GM23338 (cell line): ENCODE data around the gene TENT4A. TPM values are rescaled to one million over a fixed set of nuclear protein-coding genes. Genes with fewer than 3 reads are reported as not detected.

Source experiments
- ATAC-seq: fragments of 200-7000 bp; cut with Tn5 transposase; 3 replicates; pipeline ENCODE4 v1.9.1; 2020
- DNase-seq: peaks from one replicate; pipeline ENCODE4 v3.0.0-alpha.2; 2015; ENCODE audit warnings: low spot score
- H2AFZ ChIP-seq: fragments of 200-600 bp; sonication (generic); 2 replicates; pipeline ENCODE4 v1.8.0; 2016; ENCODE audit warnings: antibody characterized with exemption, mild to moderate bottlenecking, moderate library complexity
- H3F3A ChIP-seq: fragments of 200-600 bp; sonication (generic); replicated peaks from 2 replicates; pipeline ENCODE4 v1.8.0; 2017; ENCODE audit warnings: antibody characterized with exemption, mixed run types, low read depth
- H3K27ac ChIP-seq: fragments of 200-600 bp; sonication (generic); 2 replicates; pipeline ENCODE4 v1.6.1; 2016; ENCODE audit warnings: low read depth
- H3K27me3 ChIP-seq: fragments of 200-600 bp; sonication (generic); 2 replicates; pipeline ENCODE4 v1.8.0; 2016; ENCODE audit warnings: mild to moderate bottlenecking, mixed run types, moderate library complexity; ENCODE audit not compliant: insufficient read depth
- H3K36me3 ChIP-seq: fragments of 200-600 bp; sonication (generic); 2 replicates; pipeline ENCODE4 v1.8.0; 2016; ENCODE audit warnings: mild to moderate bottlenecking; ENCODE audit not compliant: insufficient read depth
- H3K4me1 ChIP-seq: fragments of 200-600 bp; sonication (generic); 2 replicates; pipeline ENCODE4 v1.8.0; 2016; ENCODE audit warnings: mild to moderate bottlenecking, moderate library complexity; ENCODE audit not compliant: insufficient read depth
- H3K4me2 ChIP-seq: fragments of 200-600 bp; sonication (generic); 2 replicates; pipeline ENCODE4 v1.7.1; 2017; ENCODE audit warnings: mixed run types
- H3K4me3 ChIP-seq: fragments of 200-600 bp; sonication (generic); 2 replicates; pipeline ENCODE4 v1.6.1; 2016; ENCODE audit warnings: mixed run types
- H3K79me2 ChIP-seq: fragments of 200-600 bp; sonication (generic); replicated peaks from 2 replicates; pipeline ENCODE4 v1.8.0; 2017; ENCODE audit warnings: mild to moderate bottlenecking; ENCODE audit not compliant: insufficient read depth
- H3K9me2 ChIP-seq: fragments of 200-600 bp; sonication (generic); 2 replicates; pipeline ENCODE4 v1.8.0; 2017; ENCODE audit not compliant: insufficient read depth
- H4K20me1 ChIP-seq: fragments of 200-600 bp; sonication (generic); replicated peaks from 2 replicates; pipeline ENCODE4 v1.8.0; 2017; ENCODE audit warnings: mild to moderate bottlenecking; ENCODE audit not compliant: insufficient read depth
- H3K27ac Mint-ChIP-seq: 2 replicates; pipeline ENCODE4 v1.8.0; 2020; ENCODE audit warnings: inconsistent platforms, mild to moderate bottlenecking, moderate library complexity, mixed read lengths
- H3K27me3 Mint-ChIP-seq: 3 replicates; pipeline ENCODE4 v1.8.0; 2022; ENCODE audit warnings: low read depth, mild to moderate bottlenecking, moderate library complexity, mixed read lengths, inconsistent platforms; ENCODE audit not compliant: insufficient read depth, poor library complexity
- H3K36me3 Mint-ChIP-seq: 3 replicates; pipeline ENCODE4 v1.8.0; 2021; ENCODE audit warnings: low read depth, mild to moderate bottlenecking, inconsistent platforms, moderate library complexity, mixed read lengths
- H3K4me1 Mint-ChIP-seq: 3 replicates; pipeline ENCODE4 v1.8.0; 2020; ENCODE audit warnings: mild to moderate bottlenecking, inconsistent platforms, mixed read lengths
- H3K4me3 Mint-ChIP-seq: 3 replicates; pipeline ENCODE4 v1.8.0; 2021; ENCODE audit warnings: moderate library complexity, mild to moderate bottlenecking, inconsistent platforms, mixed read lengths
- H3K9me3 Mint-ChIP-seq: 3 replicates; pipeline ENCODE4 v1.8.0; 2020; ENCODE audit warnings: moderate library complexity, mild to moderate bottlenecking, inconsistent platforms, mixed read lengths
- CREB1 ChIP-seq: fragments of 250-450 bp; sonication (Bioruptor Pico); IDR thresholded peaks from 2 replicates; pipeline ENCODE4 v1.5.0; 2020; ENCODE audit warnings: low read depth, mild to moderate bottlenecking, moderate library complexity
- EZH2 ChIP-seq: fragments of 200-600 bp; sonication (generic); IDR thresholded peaks from one replicate; pipeline ENCODE4 v1.8.0; 2017; ENCODE audit warnings: antibody characterized with exemption, mild to moderate bottlenecking, low read depth; ENCODE audit not compliant: unreplicated experiment
- EZH2phosphoT487 ChIP-seq: fragments of 200-600 bp; sonication (generic); IDR thresholded peaks from one replicate; pipeline ENCODE4 v1.8.1; 2018; ENCODE audit warnings: antibody characterized with exemption; ENCODE audit not compliant: unreplicated experiment
- NANOG ChIP-seq: IDR thresholded peaks from 2 replicates; pipeline ENCODE4 v1.6.1; 2016; ENCODE audit warnings: antibody characterized with exemption, borderline replicate concordance
- STAT1 ChIP-seq: IDR thresholded peaks from one replicate; pipeline ENCODE4 v1.6.1; 2016; ENCODE audit warnings: antibody characterized with exemption; ENCODE audit not compliant: unreplicated experiment
- ZNF114 ChIP-seq: fragments of 250-450 bp; sonication (Bioruptor Pico); IDR thresholded peaks from 2 replicates; pipeline ENCODE4 v1.5.0; 2020; ENCODE audit warnings: mild to moderate bottlenecking, moderate library complexity
- ZNF331 ChIP-seq: fragments of 250-450 bp; sonication (Bioruptor Pico); IDR thresholded peaks from 2 replicates; pipeline ENCODE4 v1.5.0; 2020; ENCODE audit warnings: low read depth, mild to moderate bottlenecking, moderate library complexity
- polyA plus RNA-seq: library from polyadenylated mRNA; unstranded; fragments of >200 nt; fragmentation: Nextera tagmentation; extraction: Ambion mirVana; gene quantifications from 2 replicates; pipeline ENCODE4 v1.2.1, GENCODE V29; 2016
- total RNA-seq: library from RNA; depleted of rRNA; stranded (reverse); fragments of >200 nt; shearing (Covaris generic); gene quantifications from 2 replicates; pipeline ENCODE4 v1.2.3, GENCODE V29; 2014
- TF ChIP-seq, protein P1 (sequence below): IDR thresholded peaks from 2 replicates; pipeline ENCODE4 v1.6.1; 2016; ENCODE audit warnings: antibody characterized with exemption
- TF ChIP-seq, protein P2 (sequence below): fragments of 250-450 bp; sonication (Bioruptor Pico); IDR thresholded peaks from 2 replicates; pipeline ENCODE4 v1.5.0; 2020; ENCODE audit warnings: mild to moderate bottlenecking, moderate library complexity
- TF ChIP-seq, protein P3 (sequence below), 2 experiments: fragments of 200-600 bp in 1 of 2; sonication (generic) in 1 of 2; conservative IDR thresholded peaks; 2 replicates each; pipeline versions ENCODE4 v1.5.1 to v1.6.1; 2016 to 2017; ENCODE audit warnings: antibody characterized with exemption in 2 of 2, low read depth in 2 of 2, mild to moderate bottlenecking in 2 of 2, moderate library complexity in 1 of 2

The TENT4A gene
- total and polyA plus RNA-seq, 2 experiments from 2014 or later = 5.3 to 24.0 TPM

DNA sequence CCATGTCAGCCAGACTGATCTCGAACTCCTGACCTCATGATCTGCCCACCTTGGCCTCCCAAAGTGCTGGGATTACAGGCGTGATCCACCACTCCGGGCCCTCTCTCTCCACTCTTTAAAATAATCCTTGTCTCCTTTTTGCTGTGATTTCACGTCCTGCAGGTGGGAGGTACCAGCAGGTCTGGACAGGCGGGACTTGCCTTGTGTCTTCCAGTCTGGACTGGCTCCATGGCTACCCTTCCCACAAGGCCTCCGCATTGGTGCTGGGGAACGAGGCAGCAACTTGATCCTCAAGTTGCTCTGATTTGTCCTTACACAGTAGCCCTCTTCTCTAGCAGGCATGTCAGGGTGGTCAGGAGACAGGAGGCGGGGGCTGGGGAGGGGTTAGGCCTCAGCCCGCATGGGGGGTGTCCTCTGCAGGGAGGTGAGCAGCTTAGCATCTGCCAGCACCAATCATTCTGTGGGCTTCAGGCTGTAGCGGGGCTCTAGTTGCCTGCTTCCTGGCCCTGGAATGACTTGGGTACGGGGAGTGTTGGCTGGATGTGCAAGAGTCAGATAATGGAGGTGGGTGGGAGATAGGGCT is 54.3 kb downstream of the TENT4A start:
- H3K27me3 Mint-ChIP-seq = peaks cover 3% of the 10 kb centered on the region
- DNase-seq (no peak), ATAC-seq (no peak)
- H3K9me3 Mint-ChIP-seq = no peaks in the 10 kb centered on the region
- Histone ChIP-seq H3K4me1 (peaks cover 3% of the 10 kb centered on the region; the same call in 1 of the 2 replicates), H3K79me2 (no peaks in the 10 kb centered on the region), H3K4me2 (no peak overlapping the region), H3K27ac (no peak overlapping the region), H3K4me3 (no peak overlapping the region), H3F3A (no peaks in the 10 kb centered on the region), H3K27me3 (no peaks in the 10 kb centered on the region), H2AFZ (no peak overlapping the region), H3K36me3 (no peaks in the 10 kb centered on the region; the same call in 1 of the 2 replicates), H3K9me2 (no peaks in the 10 kb centered on the region), H4K20me1 (no peaks in the 10 kb centered on the region)
- no peak overlapping the region for H3K4me3 Mint-ChIP-seq
- peaks cover 7% of the 10 kb centered on the region for H3K4me1 Mint-ChIP-seq
- no peak overlapping the region for H3K27ac Mint-ChIP-seq
- TF ChIP-seq NANOG (no peak), STAT1 (no peak), EZH2 (no peak), ZNF331 (no peak), ZNF114 (no peak), CREB1 (CRISPR knock-in tag) (no peak), EZH2phosphoT487 (no peak)
- TF ChIP-seq, protein P1, sequence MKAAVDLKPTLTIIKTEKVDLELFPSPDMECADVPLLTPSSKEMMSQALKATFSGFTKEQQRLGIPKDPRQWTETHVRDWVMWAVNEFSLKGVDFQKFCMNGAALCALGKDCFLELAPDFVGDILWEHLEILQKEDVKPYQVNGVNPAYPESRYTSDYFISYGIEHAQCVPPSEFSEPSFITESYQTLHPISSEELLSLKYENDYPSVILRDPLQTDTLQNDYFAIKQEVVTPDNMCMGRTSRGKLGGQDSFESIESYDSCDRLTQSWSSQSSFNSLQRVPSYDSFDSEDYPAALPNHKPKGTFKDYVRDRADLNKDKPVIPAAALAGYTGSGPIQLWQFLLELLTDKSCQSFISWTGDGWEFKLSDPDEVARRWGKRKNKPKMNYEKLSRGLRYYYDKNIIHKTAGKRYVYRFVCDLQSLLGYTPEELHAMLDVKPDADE = no peak
- TF ChIP-seq, protein P2, sequence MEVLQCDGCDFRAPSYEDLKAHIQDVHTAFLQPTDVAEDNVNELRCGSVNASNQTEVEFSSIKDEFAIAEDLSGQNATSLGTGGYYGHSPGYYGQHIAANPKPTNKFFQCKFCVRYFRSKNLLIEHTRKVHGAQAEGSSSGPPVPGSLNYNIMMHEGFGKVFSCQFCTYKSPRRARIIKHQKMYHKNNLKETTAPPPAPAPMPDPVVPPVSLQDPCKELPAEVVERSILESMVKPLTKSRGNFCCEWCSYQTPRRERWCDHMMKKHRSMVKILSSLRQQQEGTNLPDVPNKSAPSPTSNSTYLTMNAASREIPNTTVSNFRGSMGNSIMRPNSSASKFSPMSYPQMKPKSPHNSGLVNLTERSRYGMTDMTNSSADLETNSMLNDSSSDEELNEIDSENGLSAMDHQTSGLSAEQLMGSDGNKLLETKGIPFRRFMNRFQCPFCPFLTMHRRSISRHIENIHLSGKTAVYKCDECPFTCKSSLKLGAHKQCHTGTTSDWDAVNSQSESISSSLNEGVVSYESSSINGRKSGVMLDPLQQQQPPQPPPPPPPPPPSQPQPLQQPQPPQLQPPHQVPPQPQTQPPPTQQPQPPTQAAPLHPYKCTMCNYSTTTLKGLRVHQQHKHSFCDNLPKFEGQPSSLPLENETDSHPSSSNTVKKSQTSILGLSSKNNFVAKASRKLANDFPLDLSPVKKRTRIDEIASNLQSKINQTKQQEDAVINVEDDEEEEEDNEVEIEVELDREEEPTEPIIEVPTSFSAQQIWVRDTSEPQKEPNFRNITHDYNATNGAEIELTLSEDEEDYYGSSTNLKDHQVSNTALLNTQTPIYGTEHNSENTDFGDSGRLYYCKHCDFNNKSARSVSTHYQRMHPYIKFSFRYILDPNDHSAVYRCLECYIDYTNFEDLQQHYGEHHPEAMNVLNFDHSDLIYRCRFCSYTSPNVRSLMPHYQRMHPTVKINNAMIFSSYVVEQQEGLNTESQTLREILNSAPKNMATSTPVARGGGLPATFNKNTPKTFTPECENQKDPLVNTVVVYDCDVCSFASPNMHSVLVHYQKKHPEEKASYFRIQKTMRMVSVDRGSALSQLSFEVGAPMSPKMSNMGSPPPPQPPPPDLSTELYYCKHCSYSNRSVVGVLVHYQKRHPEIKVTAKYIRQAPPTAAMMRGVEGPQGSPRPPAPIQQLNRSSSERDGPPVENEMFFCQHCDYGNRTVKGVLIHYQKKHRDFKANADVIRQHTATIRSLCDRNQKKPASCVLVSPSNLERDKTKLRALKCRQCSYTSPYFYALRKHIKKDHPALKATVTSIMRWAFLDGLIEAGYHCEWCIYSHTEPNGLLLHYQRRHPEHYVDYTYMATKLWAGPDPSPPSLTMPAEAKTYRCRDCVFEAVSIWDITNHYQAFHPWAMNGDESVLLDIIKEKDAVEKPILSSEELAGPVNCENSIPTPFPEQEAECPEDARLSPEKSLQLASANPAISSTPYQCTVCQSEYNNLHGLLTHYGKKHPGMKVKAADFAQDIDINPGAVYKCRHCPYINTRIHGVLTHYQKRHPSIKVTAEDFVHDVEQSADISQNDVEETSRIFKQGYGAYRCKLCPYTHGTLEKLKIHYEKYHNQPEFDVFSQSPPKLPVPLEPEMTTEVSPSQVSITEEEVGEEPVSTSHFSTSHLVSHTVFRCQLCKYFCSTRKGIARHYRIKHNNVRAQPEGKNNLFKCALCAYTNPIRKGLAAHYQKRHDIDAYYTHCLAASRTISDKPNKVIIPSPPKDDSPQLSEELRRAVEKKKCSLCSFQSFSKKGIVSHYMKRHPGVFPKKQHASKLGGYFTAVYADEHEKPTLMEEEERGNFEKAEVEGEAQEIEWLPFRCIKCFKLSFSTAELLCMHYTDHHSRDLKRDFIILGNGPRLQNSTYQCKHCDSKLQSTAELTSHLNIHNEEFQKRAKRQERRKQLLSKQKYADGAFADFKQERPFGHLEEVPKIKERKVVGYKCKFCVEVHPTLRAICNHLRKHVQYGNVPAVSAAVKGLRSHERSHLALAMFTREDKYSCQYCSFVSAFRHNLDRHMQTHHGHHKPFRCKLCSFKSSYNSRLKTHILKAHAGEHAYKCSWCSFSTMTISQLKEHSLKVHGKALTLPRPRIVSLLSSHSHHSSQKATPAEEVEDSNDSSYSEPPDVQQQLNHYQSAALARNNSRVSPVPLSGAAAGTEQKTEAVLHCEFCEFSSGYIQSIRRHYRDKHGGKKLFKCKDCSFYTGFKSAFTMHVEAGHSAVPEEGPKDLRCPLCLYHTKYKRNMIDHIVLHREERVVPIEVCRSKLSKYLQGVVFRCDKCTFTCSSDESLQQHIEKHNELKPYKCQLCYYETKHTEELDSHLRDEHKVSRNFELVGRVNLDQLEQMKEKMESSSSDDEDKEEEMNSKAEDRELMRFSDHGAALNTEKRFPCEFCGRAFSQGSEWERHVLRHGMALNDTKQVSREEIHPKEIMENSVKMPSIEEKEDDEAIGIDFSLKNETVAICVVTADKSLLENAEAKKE = no peak
- TF ChIP-seq, protein P3, sequence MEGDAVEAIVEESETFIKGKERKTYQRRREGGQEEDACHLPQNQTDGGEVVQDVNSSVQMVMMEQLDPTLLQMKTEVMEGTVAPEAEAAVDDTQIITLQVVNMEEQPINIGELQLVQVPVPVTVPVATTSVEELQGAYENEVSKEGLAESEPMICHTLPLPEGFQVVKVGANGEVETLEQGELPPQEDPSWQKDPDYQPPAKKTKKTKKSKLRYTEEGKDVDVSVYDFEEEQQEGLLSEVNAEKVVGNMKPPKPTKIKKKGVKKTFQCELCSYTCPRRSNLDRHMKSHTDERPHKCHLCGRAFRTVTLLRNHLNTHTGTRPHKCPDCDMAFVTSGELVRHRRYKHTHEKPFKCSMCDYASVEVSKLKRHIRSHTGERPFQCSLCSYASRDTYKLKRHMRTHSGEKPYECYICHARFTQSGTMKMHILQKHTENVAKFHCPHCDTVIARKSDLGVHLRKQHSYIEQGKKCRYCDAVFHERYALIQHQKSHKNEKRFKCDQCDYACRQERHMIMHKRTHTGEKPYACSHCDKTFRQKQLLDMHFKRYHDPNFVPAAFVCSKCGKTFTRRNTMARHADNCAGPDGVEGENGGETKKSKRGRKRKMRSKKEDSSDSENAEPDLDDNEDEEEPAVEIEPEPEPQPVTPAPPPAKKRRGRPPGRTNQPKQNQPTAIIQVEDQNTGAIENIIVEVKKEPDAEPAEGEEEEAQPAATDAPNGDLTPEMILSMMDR (conservative IDR thresholded peaks at IDR 0.05; ENCODE audit: low read depth in 2 of 2) = no peak
- H3K36me3 Mint-ChIP-seq = no peaks in the 10 kb centered on the region
